GM12891 (cell line): ENCODE data around the gene PLA2G2D.

Experiments
- PAX5 ChIP-seq: IDR thresholded peaks from 2 replicates; pipeline ENCODE4 v1.6.1; 2011; ENCODE audit warnings: low read length, moderate library complexity, mild to moderate bottlenecking; ENCODE audit not compliant: insufficient read depth, severe bottlenecking
- POLR2A ChIP-seq: IDR thresholded peaks from 2 replicates; pipeline ENCODE4 v1.6.1; 2011; ENCODE audit warnings: low read depth, low read length, control low read depth
- POLR2AphosphoS5 ChIP-seq: IDR thresholded peaks from 2 replicates; pipeline ENCODE4 v1.6.1; 2011; ENCODE audit warnings: low read depth, low read length, control low read depth
- POU2F2 ChIP-seq: IDR thresholded peaks from 2 replicates; pipeline ENCODE4 v1.6.1; 2011; ENCODE audit warnings: low read depth, mild to moderate bottlenecking, control low read depth, low read length, moderate library complexity
- TAF1 ChIP-seq: IDR thresholded peaks from 2 replicates; pipeline ENCODE4 v1.6.1; 2011; ENCODE audit warnings: low read depth, low read length, control low read depth

DNA sequence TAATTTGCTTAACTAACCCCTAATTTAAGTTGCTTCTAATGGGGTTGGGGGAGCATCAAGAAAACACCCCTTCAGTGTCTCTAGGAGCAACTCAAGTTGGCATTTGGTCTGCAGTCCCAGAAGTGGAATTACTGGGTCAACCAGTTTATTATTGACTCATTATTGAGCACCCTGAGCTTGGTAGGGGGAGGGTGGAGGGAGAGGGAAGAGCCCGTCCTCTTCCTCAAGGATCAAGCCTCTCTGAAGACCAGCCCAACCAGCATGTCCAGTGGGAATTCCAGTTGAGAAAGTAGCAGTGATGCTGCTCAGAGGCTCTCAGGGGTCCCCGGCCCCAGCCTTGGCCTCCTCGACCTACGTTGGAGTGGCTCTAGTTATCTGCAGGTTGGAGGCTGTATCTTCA is 17.7 kb upstream of the PLA2G2D start:
- TF ChIP-seq POLR2A (no peak), PAX5 (no peak), POLR2AphosphoS5 (no peak), TAF1 (no peak), POU2F2 (no peak)
